ENCODE measurements around the gene CT45A5.
"Not testable (repeated sequence)": the region's sequence is repeated elsewhere in the genome, so short reads cannot be mapped to it uniquely, and the experiment has no call there.

CT45A5 gene

GRCh38 chrX:135785403-135785802, at the start of gene CT45A5:
CT45A5 (minus strand) TSS chrX:135785503; CDS start chrX:135781729, 3,774 bp downstream.
- not testable (repeated sequence) for DNase-seq (ENCODE audit: low read depth in 2 of 2)

- not testable (repeated sequence) for DNase-seq (ENCODE audit: low read depth in 2 of 2)
Observed at GRCh38 chrX:135819912-135820311, 34.6 kb upstream of the CT45A5 start, which contains the start of gene CT45A2. CT45A2 (minus strand) TSS chrX:135820012; CDS start chrX:135816265, 3,747 bp downstream.

GRCh38 chrX:135802687-135803086, 17.4 kb upstream of the CT45A5 start, which contains the start of gene CT45A6:
CT45A6 (minus strand) TSS chrX:135802787; CDS start chrX:135798993, 3,794 bp downstream.
- not testable (repeated sequence) for DNase-seq (ENCODE audit: low read depth in 2 of 2)

GRCh38 chrX:135768091-135768490, 17.2 kb downstream of the CT45A5 start, which contains the start of gene CT45A3:
CT45A3 (minus strand) TSS chrX:135768191; CDS start chrX:135764444, 3,747 bp downstream.
- not testable (repeated sequence) for DNase-seq (ENCODE audit: low read depth in 2 of 2)

- not testable (repeated sequence) for DNase-seq (ENCODE audit: low read depth in 2 of 2)
Observed at GRCh38 chrX:135744739-135745138, 40.6 kb downstream of the CT45A5 start.

- no peak for DNase-seq (ENCODE audit: low read depth in 2 of 2)
Observed at GRCh38 chrX:135741192-135741715, 44.0 kb downstream of the CT45A5 start.

- peak; percentile 24 to 58 for DNase-seq (ENCODE audit: low read depth in 2 of 2)
Observed at GRCh38 chrX:135740681-135741149, 44.6 kb downstream of the CT45A5 start.

GRCh38 chrX:135737366-135738071, 47.8 kb downstream of the CT45A5 start:
- DNase-seq (ENCODE audit: low read depth in 2 of 2), result no peak

GRCh38 chrX:135734666-135735065, 50.6 kb downstream of the CT45A5 start:
- not testable (repeated sequence) for DNase-seq (ENCODE audit: low read depth in 2 of 2)
